Testis (tissue), 2 donors: ENCODE data around the gene GLYR1.

Source experiments
- CTCF ChIP-seq, 3 experiments: fragments of 450-650 bp in 2 of 3; fragments of 200-600 bp in 1 of 3; sonication (generic) in 1 of 3; IDR thresholded peaks; one replicate each; pipeline ENCODE4 v1.5.1; 2016 to 2019; ENCODE audit warnings: antibody characterized with exemption in 3 of 3, mild to moderate bottlenecking in 2 of 3, moderate library complexity in 1 of 3
- POLR2A ChIP-seq: fragments of 450-650 bp; IDR thresholded peaks from one replicate; pipeline ENCODE4 v1.6.1; 2017; ENCODE audit warnings: antibody characterized with exemption, mild to moderate bottlenecking, moderate library complexity

GRCh38 chr16:4868535-4868934 is 21.4 kb upstream of the GLYR1 start:
- TF ChIP-seq CTCF (IDR thresholded peaks at IDR 0.05): no peak
- TF ChIP-seq POLR2A: no peak
